NCI-H524 treated with DMSO at 0.1 percent for 48 hours (cell line): ENCODE data around the gene PER3.

ENCODE experiments used
- DNase-seq: peaks from one replicate; lab custom pipeline; 2025; lab: John Stamatoyannopoulos, UW

PER3 gene

GRCh38 chr1:7833035-7833434 lies 48.9 kb downstream of the PER3 start:
- no peak for DNase-seq

- DNase-seq = no peak
Measured at GRCh38 chr1:7838714-7839113, 54.6 kb downstream of the PER3 start.

- no peak for DNase-seq
Measured at GRCh38 chr1:7839526-7839925, 55.4 kb downstream of the PER3 start.

- no peak for DNase-seq
Measured at GRCh38 chr1:7842517-7842916, 58.4 kb downstream of the PER3 start.

- no peak for DNase-seq
Measured at GRCh38 chr1:7845761-7846160, 61.7 kb downstream of the PER3 start.

- no peak for DNase-seq
Measured at GRCh38 chr1:7846656-7847055, 62.6 kb downstream of the PER3 start.

GRCh38 chr1:7847599-7847998 lies 63.5 kb downstream of the PER3 start:
- DNase-seq = no peak

- no peak for DNase-seq
Measured at GRCh38 chr1:7850786-7851185, 66.7 kb downstream of the PER3 start.

- no peak for DNase-seq
Measured at GRCh38 chr1:7852804-7853683, 69.0 kb downstream of the PER3 start, which contains the start of gene UTS2. TSS of gene UTS2 (minus strand) at chr1:7853065. CDS start at chr1:7853003, 62 bp downstream.

- no peak for DNase-seq
Measured at GRCh38 chr1:7853684-7854026, 69.6 kb downstream of the PER3 start.

- DNase-seq = no peak
Measured at GRCh38 chr1:7856345-7856744, 72.3 kb downstream of the PER3 start.

- DNase-seq = no peak
Measured at GRCh38 chr1:7857000-7857399, 72.9 kb downstream of the PER3 start.

- no peak for DNase-seq
Measured at GRCh38 chr1:7857985-7858384, 73.9 kb downstream of the PER3 start.

GRCh38 chr1:7859406-7859805 lies 75.3 kb downstream of the PER3 start:
- no peak for DNase-seq

- no peak for DNase-seq
Measured at GRCh38 chr1:7860130-7860529, 76.0 kb downstream of the PER3 start.

- no peak for DNase-seq
Measured at GRCh38 chr1:7861452-7861851, 77.4 kb downstream of the PER3 start.

- DNase-seq = no peak
Measured at GRCh38 chr1:7862211-7863060, 78.3 kb downstream of the PER3 start.

GRCh38 chr1:7863756-7864328 lies 79.8 kb downstream of the PER3 start:
- no peak for DNase-seq

GRCh38 chr1:7865978-7866377 lies 81.9 kb downstream of the PER3 start:
- no peak for DNase-seq

- no peak for DNase-seq
Measured at GRCh38 chr1:7868070-7868780, 84.1 kb downstream of the PER3 start.

GRCh38 chr1:7869136-7869920 lies 85.2 kb downstream of the PER3 start:
- DNase-seq = no peak
